Endothelial cell of umbilical vein (primary cell): ENCODE data around the gene APRT. TPM values are rescaled to one million over a fixed set of nuclear protein-coding genes. Genes with fewer than 3 reads are reported as not detected.
"Not testable (repeated sequence)": the region's sequence is repeated elsewhere in the genome, so short reads cannot be mapped to it uniquely, and the experiment has no call there.

Source experiments
- BruUV-seq: library from RNA; stranded (reverse); fragments of 400-500 nt; replicated peaks from 2 replicates; lab custom pipeline; 2021; lab: Mats Ljungman, UMichigan
- CTCF ChIA-PET: fragments of 300-600, 350-600 bp; sonication (Branson Sonifier 250); formaldehyde crosslinking; loops from one replicate; lab custom pipeline; 2021; ENCODE audit warnings: antibody characterized with exemption, inconsistent platforms; lab: Charles Lee
- POLR2A ChIA-PET: fragments of 300-600, 350-600 bp; sonication (Branson Sonifier 250); formaldehyde crosslinking; loops from one replicate; lab custom pipeline; 2021; ENCODE audit warnings: antibody characterized with exemption, inconsistent platforms; lab: Charles Lee
- DNase-seq: peaks from one replicate; pipeline ENCODE4 v3.0.0-alpha.2; 2011; ENCODE audit warnings: low read depth, low spot score
- FAIRE-seq: peaks from 2 replicates; lab custom pipeline; 2011; peaks lifted over from hg19 to GRCh38; lab: Jason Lieb, UNC
- H2AFZ ChIP-seq: 2 replicates; pipeline ENCODE4 v1.6.0; 2012; ENCODE audit warnings: low read depth, low read length, control low read depth, inconsistent platforms
- H3K27ac ChIP-seq: 2 replicates; pipeline ENCODE4 v1.5.1; 2011; ENCODE audit warnings: low read depth, mild to moderate bottlenecking, control low read depth, low read length, moderate library complexity; ENCODE audit not compliant: insufficient read depth
- H3K27me3 ChIP-seq, 2 experiments: 2 replicates each; pipeline versions ENCODE4 v1.6.0 to v1.6.1; 2011; ENCODE audit warnings: low read length in 2 of 2, mixed read lengths in 1 of 2; ENCODE audit not compliant: control insufficient read depth in 2 of 2, insufficient read depth in 2 of 2
- H3K36me3 ChIP-seq, 2 experiments: 2 replicates in 1 of 2; 3 replicates in 1 of 2; pipeline ENCODE4 v1.5.1; 2011; ENCODE audit warnings: low read length in 2 of 2, mild to moderate bottlenecking in 1 of 2, moderate library complexity in 1 of 2; ENCODE audit not compliant: control insufficient read depth in 2 of 2, insufficient read depth in 2 of 2; ENCODE audit errors: extremely low read depth in 1 of 2
- H3K4me1 ChIP-seq: 3 replicates; pipeline ENCODE4 v1.5.1; 2011; ENCODE audit warnings: mild to moderate bottlenecking, low read length; ENCODE audit not compliant: control insufficient read depth, insufficient read depth; ENCODE audit errors: extremely low read depth
- H3K4me2 ChIP-seq: 2 replicates; pipeline ENCODE4 v1.6.1; 2011; ENCODE audit warnings: low read length, control low read depth, mixed read lengths; ENCODE audit not compliant: insufficient read depth
- H3K4me3 ChIP-seq, 3 experiments: fragments of 200-600 bp in 1 of 3; sonication (generic), shearing (Covaris generic) in 1 of 3; replicated peaks in 1 of 3; 2 replicates each; pipeline ENCODE4 v1.5.1; 2011 to 2016; ENCODE audit warnings: control low read depth in 3 of 3, low read length in 3 of 3, mild to moderate bottlenecking in 2 of 3, inconsistent platforms in 1 of 3, low read depth in 1 of 3, moderate library complexity in 1 of 3; ENCODE audit not compliant: insufficient read depth in 1 of 3
- H3K79me2 ChIP-seq: 2 replicates; pipeline ENCODE4 v1.6.0; 2012; ENCODE audit warnings: low read length, inconsistent platforms; ENCODE audit not compliant: control insufficient read depth, insufficient read depth
- H3K9ac ChIP-seq: replicated peaks from 2 replicates; pipeline ENCODE3; 2011; ENCODE audit warnings: low read length, control low read depth; ENCODE audit not compliant: insufficient read depth; ENCODE audit errors: extremely low read depth
- H3K9me1 ChIP-seq: replicated peaks from 3 replicates; pipeline ENCODE4 v1.6.0; 2011; ENCODE audit warnings: mild to moderate bottlenecking, low read length; ENCODE audit not compliant: control insufficient read depth, insufficient read depth; ENCODE audit errors: extremely low read depth
- H3K9me3 ChIP-seq: replicated peaks from 2 replicates; pipeline ENCODE4 v1.5.1; 2012; ENCODE audit warnings: low read length, inconsistent platforms; ENCODE audit not compliant: control insufficient read depth, insufficient read depth
- H4K20me1 ChIP-seq: replicated peaks from 2 replicates; pipeline ENCODE3; 2011; ENCODE audit warnings: mild to moderate bottlenecking, low read length; ENCODE audit not compliant: control insufficient read depth, insufficient read depth; ENCODE audit errors: extremely low read depth
- EZH2 ChIP-seq: IDR thresholded peaks from 2 replicates; pipeline ENCODE4 v1.6.1; 2012; ENCODE audit warnings: borderline replicate concordance, low read depth, mild to moderate bottlenecking, moderate library complexity, low read length, inconsistent platforms; ENCODE audit not compliant: severe bottlenecking
- FOS ChIP-seq: IDR thresholded peaks from 2 replicates; pipeline ENCODE4 v1.6.1; 2011; ENCODE audit warnings: mild to moderate bottlenecking, low read length, moderate library complexity, borderline replicate concordance; ENCODE audit not compliant: insufficient read depth
- JUN ChIP-seq: IDR thresholded peaks from 2 replicates; pipeline ENCODE4 v1.6.1; 2011; ENCODE audit warnings: borderline replicate concordance, low read depth; ENCODE audit not compliant: insufficient read length, insufficient read depth
- POLR2A ChIP-seq: IDR thresholded peaks from 2 replicates; pipeline ENCODE4 v1.6.1; 2012; ENCODE audit warnings: low read depth, mild to moderate bottlenecking, control low read depth, low read length
- dilution Hi-C: fragments of 300-500 bp; cut with MboI; formaldehyde crosslinking; loops from one replicate; pipeline ENCODE4 v1.15.0; 2019; ENCODE audit warnings: low sequenced_read_pairs; ENCODE audit not compliant: extremely low pct_ligation_motif_present
- intact Hi-C: fragments of 100-400 bp; cut with micrococcal nuclease; formaldehyde crosslinking; loops from one replicate; pipeline ENCODE4 v1.10.0; 2022
- polyA plus RNA-seq, 4 experiments: library from polyadenylated mRNA; depleted of rRNA in 3 of 4; stranded (reverse) in 3 of 4; unstranded in 1 of 4; fragments of >200 nt; gene quantifications; 2 replicates each; pipeline versions ENCODE4 v1.2.1 to v1.2.3, GENCODE V29; 2011 to 2012; ENCODE audit warnings: missing spikeins in 1 of 4
- total RNA-seq: library from RNA; stranded (reverse); gene quantifications from 2 replicates; pipeline ENCODE4 v1.2.3, GENCODE V29; 2021
- TF ChIP-seq, protein P1 (sequence below), 2 donors: IDR thresholded peaks; 1 replicate in 1 of 2; 2 replicates in 1 of 2; pipeline ENCODE4 v1.5.1; 2011; ENCODE audit warnings: low read length in 2 of 2, mild to moderate bottlenecking in 2 of 2, moderate library complexity in 2 of 2, control low read depth in 1 of 2, inconsistent platforms in 1 of 2, low read depth in 1 of 2; ENCODE audit not compliant: insufficient read depth in 1 of 2; ENCODE audit errors: extremely low read depth in 1 of 2
- TF ChIP-seq, protein P2 (sequence below): IDR thresholded peaks from 2 replicates; pipeline ENCODE4 v1.6.1; 2011; ENCODE audit not compliant: insufficient read depth, insufficient read length

APRT gene
- total and polyA plus RNA-seq, 2 donors (not counting 3 experiments of a cell fraction or from before 2014, with no cell fraction given), result 143 to 152 TPM

DNA sequence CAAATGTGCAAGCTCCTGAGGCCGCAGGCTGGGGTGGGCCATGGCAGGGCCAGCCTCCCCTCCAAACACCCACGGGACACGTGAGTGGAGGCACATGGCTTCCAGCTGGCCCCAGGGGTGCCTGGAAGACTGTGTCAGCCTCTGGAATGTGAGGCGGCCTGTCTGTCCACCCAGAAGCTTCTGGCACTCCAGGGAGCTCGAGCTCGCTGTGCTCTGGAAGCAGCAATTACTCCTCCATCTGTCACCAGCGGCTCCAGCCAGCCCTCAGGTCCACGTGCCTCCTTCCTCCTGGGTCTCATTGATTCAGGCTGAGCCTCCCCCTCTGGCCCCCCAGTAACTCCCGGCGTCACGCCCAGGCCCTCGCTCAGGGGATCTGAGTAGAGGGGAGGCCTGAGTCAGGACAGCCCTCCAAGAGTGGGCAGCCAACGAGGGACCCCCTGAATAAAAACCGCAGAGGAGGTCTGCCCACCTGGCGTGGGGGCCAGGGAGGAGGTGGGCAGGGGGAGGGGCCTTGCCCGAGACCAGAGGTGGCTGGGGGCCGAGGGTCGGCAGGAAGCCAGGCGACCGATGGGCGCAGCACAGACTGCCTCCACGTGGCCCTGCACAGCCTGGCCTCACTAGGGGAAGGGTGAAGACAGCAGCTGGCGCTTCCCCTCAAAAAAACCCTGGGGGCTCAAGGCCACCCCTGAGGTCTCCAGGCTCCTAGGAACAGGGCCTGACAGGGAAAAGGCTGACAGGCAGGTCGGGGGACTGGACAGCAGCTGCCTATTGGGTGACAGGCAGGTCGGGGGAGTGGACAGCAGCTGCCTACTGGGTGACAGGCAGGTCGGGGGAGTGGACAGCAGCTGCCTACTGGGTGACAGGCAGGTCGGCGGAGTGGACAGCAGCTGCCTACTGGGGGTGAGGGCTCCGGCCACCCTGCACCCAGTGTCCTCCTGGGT lies 38.6 kb downstream of the APRT start:
- H3K27ac ChIP-seq, result no peak overlapping the region
- intact Hi-C loops (no loop called here), dilution Hi-C loops (no loop called here)
- no peak overlapping the region for H2AFZ ChIP-seq
- TF ChIP-seq, protein P1, sequence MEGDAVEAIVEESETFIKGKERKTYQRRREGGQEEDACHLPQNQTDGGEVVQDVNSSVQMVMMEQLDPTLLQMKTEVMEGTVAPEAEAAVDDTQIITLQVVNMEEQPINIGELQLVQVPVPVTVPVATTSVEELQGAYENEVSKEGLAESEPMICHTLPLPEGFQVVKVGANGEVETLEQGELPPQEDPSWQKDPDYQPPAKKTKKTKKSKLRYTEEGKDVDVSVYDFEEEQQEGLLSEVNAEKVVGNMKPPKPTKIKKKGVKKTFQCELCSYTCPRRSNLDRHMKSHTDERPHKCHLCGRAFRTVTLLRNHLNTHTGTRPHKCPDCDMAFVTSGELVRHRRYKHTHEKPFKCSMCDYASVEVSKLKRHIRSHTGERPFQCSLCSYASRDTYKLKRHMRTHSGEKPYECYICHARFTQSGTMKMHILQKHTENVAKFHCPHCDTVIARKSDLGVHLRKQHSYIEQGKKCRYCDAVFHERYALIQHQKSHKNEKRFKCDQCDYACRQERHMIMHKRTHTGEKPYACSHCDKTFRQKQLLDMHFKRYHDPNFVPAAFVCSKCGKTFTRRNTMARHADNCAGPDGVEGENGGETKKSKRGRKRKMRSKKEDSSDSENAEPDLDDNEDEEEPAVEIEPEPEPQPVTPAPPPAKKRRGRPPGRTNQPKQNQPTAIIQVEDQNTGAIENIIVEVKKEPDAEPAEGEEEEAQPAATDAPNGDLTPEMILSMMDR (IDR thresholded peaks at IDR 0.05; ENCODE audit: extremely low read depth in 1 of 2, insufficient read depth in 1 of 2, low read depth in 1 of 2, low read length in 2 of 2), result no peak
- TF ChIP-seq POLR2A (no peak), EZH2 (no peak), FOS (no peak), JUN (no peak)
- TF ChIP-seq, protein P2, sequence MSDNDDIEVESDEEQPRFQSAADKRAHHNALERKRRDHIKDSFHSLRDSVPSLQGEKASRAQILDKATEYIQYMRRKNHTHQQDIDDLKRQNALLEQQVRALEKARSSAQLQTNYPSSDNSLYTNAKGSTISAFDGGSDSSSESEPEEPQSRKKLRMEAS, result no peak
- no TSS peak for BruUV-seq
- POLR2A ChIA-PET, result interaction anchor here (0.9 to 1.7 kb wide), 2 partner anchors 10 to 12 kb away, joined by 3 to 7 read pairs; partner anchors contain the start of gene PIEZO1
- no peaks in the 10 kb centered on the region for H3K36me3 ChIP-seq
- H3K9ac ChIP-seq, result no peak overlapping the region
- no peaks in the 10 kb centered on the region for H3K9me1 ChIP-seq
- no peaks in the 10 kb centered on the region for H4K20me1 ChIP-seq
- CTCF ChIA-PET, result interaction anchor here (1.2 to 3.2 kb wide), 3 partner anchors 8 to 36 kb away, joined by 3 to 21 read pairs (median 17); partner anchors contain the start of gene PIEZO1
- H3K9me3 ChIP-seq, result no peaks in the 10 kb centered on the region
- FAIRE-seq, result no peak
- H3K4me1 ChIP-seq, result peaks cover 36% of the 10 kb centered on the region
- H3K4me2 ChIP-seq, result no peak overlapping the region
- H3K27me3 ChIP-seq, result no peaks in the 10 kb centered on the region
- no peak overlapping the region for H3K4me3 ChIP-seq
- peaks cover 95% of the 10 kb centered on the region for H3K79me2 ChIP-seq
- DNase-seq, result no peak

DNA sequence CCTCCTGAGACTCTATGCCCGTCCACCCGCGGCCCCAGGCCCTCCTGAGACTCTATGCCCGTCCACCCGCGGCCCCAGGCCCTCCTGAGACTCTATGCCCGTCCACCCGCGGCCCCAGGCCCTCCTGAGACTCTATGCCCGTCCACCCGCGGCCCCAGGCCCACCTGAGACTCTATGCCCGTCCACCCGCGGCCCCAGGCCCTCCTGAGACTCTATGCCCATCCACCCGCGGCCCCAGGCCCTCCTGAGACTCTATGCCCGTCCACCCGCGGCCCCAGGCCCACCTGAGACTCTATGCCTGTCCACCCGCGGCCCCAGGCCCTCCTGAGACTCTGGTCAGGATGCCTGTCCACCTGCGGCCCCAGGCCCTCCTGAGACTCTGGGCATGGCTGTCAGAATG lies 39.9 kb downstream of the APRT start:
- dilution Hi-C loops, H3K27me3 ChIP-seq, H3K4me2 ChIP-seq, H3K9me3 ChIP-seq, POLR2A ChIA-PET, H3K9ac ChIP-seq, DNase-seq, H2AFZ ChIP-seq, BruUV-seq, FAIRE-seq, intact Hi-C loops, H3K9me1 ChIP-seq, H4K20me1 ChIP-seq, H3K27ac ChIP-seq, H3K36me3 ChIP-seq, H3K4me3 ChIP-seq: not testable (repeated sequence)
- H3K4me1 ChIP-seq, result peaks cover 45% of the 10 kb centered on the region
- H3K79me2 ChIP-seq, result peaks cover 96% of the 10 kb centered on the region
- CTCF ChIA-PET, result interaction anchor here (1.5 to 6.4 kb wide), 3 partner anchors 12 to 35 kb away, joined by 7 to 35 read pairs (median 17); partner anchors contain the start of gene PIEZO1
